Inferior parietal cortex (tissue), 1 donor: ENCODE results near the gene CASQ2.

ENCODE experiments used
- DNase-seq: peaks from one replicate; pipeline ENCODE4 v3.0.0-alpha.2; 2016; ENCODE audit errors: extremely low spot score

The CASQ2 gene

DNA sequence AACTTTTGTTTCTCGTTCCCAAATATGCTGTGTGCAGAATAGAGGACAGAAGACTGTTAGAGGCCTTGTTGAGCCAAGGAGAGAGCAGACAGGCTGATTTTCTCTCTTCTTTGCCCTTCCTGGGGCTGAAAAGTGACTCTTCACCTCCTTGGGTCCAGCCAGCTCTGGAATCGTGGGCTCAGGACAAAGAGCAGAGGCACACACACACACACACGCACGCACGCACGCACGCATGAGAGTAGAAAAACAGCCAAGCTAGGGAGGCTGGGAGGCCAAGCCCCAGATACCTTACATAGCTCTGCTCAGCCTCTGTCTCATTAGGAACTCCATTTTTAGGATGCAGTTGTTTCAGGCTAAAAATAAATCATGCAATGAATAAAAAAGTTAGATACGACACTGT, at the start of gene CASQ2:
TSS of gene CASQ2 (minus strand) at position 166 of the 400 bp plus-strand sequence. CDS start 173 bp downstream, outside the sequence.
- no peak for DNase-seq

DNA sequence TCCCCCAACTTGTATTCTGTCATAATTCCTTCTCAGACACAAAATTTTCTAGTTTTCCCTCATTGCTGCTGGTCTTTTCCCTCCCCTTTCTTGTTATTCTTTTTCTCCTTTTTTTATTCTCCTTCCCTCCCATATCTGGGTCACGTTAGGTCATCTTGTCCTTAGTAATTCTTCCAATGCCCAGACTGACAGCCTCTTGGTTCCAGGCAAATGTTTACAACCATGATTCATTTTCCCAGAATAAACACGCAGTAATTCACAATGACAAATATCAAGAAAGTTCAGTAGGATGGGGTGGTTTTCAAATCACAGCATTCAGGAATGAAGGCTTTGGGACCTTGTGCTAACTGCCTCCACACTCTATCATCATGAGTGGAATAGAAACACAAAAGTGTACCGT, 47.2 kb upstream of the CASQ2 start:
- no peak for DNase-seq

DNA sequence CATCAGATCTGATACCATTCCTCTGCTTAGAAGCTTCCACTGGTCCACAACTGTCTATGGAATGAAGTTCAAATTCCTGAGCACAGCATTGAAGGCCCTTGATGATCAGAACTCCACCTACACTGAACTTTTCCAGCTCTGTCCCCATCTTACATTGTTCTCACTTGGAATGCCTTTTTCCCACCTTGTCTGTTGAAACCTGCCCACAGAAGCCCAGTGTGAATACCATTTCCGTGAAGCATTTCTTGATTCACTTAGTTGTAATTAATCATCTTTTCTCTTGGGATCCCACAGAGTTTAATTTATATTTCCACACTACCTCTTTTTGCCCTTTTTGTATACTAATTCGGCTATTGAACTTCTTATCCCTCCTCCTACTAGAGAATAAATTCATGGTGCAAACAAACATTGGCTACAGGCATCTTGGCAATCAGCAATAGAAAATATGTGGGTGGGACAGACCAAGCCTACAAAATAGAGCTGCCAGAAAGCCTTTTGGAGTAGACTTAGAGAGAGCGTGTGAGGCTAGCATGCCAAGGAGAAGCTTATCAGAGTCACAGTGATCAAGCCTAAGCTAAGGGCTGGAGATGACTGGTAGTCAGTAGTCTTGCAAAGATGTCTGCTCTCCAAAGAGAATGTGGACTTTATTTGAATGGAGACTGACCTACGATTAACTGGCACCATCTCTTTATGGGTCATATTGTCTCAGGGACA, 46.3 kb upstream of the CASQ2 start:
- DNase-seq: no peak

DNA sequence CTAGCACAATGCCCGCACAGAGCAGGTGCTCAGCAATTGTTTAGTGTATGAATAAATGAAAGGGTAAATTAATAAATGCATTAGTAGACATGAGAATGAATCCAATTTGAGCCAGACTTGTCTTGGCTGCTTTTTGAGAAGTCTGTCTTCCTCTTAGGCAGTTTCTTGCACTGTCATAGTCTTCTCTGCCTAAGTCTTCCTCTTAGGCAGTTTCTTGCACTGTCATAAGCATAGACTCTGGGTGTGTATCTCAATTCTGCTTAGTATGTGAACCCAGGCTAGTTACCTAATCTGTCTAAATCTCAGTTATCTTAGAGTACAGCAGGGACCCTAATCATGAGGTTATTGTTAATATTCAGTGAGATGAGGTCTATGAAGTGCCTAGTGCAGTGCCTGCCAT, 45.2 kb upstream of the CASQ2 start:
- no peak for DNase-seq

DNA sequence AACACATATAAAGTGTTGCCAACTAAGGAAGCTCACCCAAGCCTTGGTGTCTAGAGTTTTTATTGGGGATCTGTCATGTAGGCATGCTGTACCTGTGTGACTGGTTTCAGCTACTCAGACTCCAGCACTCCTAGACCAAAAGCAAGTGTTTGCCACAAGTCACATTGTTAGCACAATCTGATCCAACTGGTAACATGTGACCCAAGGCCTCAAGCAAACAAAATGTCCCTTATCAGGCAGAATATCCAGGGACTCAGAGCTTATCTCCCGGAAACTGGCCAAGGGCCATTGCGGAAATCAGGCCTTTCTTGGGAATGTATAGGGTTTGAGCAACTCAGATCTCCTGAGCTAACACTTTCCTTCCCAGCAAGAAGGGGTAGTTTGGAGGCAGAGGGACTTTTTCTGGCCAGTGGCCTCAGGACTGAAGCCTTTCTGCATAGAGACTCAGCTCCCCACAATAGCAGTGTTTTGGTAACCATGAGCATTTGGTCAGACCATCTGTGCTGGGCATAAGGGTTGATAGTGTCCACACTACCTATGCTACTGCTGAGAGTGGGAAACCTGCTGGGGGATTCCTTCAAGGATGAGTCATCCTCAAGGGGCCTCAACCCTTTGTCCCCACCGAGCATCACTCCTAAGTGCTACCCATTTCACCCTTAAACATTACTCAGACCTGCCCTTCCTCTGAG, 42.8 kb upstream of the CASQ2 start:
- DNase-seq: no peak

DNA sequence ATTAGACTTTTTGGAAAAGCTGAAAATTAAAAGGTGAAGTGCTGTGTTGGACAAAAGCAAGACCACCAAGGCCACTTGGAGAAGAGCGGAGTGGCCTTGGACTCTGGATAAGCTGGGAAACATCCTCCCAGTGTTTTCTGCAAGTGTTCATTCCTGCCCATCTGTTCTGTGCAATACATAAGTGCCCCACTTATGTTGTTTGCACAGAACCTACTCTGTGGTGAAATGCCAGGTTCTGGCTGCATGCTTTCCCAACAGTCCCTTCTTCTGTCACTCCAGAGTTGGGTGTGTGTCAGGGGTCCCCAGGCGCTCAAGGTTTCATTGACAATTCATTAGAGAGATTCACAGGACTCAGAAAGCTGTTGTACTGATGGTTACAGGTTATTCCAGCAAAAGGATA, 42.1 kb upstream of the CASQ2 start:
- no peak for DNase-seq

DNA sequence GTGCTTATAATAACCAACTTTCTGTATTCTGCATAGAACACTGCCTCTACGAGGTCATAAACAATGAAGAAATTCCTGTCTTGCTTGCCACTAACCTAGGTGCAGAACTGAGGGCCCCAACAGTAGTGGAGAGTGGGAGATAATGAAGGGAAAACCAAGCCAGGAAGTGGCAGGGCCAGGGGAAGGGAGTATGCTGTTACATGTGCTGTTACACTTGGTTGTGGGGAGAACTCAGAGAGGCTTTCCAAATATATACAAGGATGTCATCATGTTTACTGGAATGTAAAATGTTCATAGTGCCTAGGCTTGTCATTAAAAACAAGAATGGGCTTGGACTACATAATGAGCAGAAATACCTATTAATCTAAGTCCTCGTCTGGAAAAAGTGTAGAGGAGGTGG, 41.3 kb upstream of the CASQ2 start:
- DNase-seq: no peak

DNA sequence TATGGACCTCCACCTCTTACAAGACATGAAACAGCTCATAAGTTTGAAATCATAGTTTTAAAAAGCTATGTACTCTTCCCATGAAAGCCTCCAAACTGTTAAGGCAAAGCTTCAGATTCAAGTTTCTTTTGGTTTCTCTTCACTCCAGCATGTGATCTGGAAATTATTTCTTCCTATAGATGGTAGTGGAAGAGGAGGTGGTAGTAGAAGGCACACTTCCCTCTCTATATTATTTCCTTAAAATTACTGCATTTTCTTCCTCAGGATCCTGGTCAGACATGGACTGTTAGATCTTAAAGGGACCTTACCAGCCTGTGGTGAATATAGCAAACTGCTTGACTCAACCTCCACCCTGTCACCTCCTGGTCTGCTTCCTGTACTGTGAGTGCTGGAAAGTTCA, 40.6 kb upstream of the CASQ2 start:
- no peak for DNase-seq

DNA sequence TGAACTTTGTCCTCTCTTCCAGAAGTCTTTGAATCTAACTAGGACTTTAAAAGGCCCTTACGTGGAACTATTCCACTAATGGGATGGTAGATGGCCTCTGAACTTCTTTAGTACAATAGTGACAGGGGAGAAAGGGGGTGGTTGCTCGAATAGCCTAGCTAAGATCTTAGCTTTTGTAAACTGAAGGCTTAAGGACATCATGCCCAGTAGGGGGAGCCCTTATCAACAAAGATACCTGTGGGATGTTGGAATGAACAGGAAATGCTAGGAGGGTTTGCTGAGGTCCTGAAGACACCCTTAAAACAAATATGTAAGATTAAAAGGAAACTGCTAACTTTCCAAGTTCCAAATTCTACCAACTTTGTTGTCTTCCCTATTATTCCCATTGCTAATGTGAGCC, 39.2 kb upstream of the CASQ2 start:
- peak; percentile 85 for DNase-seq

DNA sequence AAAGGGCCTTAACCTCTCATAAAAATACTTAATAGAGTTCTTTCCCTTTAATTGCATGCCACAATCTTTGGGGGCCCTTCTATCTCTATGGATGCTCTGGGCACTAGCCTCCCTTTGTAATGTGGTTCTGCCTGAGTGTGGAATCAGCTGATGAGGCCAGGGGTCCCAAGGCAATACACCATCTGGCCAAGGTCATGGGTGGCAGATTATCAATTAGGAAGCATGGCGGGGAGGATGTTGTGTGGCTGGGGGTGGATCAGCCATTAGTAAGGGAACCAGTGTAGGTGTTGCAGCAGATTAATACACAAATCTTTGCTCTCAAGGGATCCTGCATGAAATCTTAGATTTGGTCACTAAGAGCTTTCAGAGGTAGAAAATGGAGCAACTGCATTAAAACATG, 37.1 kb upstream of the CASQ2 start:
- DNase-seq: no peak

DNA sequence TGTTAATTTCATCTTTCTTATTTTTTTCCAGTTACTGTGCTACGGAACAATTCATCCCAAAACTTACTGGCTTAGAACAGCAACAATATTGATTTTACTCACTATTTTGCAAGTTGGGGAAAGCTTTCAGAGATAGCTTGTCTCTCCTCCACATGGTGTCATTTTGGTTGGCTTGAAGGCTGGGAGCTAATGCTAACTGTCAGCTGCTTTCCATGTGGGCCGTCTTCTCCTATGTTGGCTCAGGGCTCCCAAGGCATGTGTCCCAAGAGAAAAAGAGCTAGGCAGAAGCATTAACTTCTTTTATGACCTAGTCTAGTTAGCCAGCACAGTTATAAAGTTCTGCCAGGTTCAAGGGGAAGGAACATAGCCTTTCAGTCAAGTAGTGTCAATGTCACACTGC, 33.9 kb upstream of the CASQ2 start:
- no peak for DNase-seq

DNA sequence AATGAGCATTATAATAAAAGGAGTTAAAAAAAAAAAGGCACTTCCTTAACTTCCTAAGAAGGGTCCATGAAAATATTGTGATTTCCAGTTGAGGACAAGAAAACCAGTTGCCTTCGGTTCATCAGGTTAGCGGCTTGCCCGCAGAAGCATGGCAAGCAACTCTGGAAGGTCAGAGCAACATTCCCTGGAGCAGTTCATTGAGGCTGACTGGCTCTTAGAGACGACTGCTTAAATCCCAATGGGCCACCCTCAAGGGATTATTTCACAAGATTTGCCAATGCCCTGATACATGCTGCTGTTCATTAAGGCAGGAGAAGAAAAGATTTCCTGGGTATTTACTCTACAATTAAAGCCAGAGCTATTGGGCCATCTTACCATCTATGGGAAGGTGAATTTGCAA, 29.0 kb upstream of the CASQ2 start:
- no peak for DNase-seq

DNA sequence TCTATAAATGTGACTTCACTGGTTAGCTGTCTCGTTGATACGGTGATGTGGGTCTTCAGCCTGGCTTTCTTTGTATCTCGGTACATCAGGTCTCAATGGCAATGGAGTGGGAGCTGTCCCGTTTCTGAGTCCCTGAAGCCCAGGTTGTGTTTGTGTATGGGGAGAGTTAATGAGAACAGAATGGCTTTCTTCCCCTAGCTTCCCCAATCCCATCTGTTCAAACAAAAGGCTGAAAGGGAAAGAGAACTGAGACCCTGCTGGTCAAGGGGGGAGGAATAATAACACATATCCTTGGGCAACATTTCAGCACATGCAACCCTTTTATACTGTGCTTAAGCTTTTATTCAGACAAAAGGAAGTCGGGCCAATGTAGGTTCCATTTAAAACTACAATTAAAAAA, 28.4 kb upstream of the CASQ2 start:
- no peak for DNase-seq

DNA sequence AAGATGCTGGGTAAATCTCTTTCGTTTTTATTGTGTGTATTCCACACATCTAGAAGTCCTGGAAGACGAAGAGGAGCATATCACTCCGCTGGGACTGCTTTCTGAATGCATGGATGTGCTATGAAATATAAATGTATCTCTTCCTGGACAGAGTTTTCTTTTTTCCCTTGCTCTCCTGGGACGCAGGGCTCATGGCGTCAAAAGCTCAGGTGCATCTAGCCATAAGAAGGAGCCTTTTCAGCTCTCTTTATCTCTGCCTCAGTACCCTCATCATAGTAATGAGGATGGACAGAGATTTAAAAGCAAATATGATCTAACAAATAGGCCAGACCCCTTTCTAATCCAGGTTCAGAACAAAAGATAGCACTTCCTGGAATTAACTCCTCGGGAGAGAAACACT, 27.5 kb upstream of the CASQ2 start:
- no peak for DNase-seq

DNA sequence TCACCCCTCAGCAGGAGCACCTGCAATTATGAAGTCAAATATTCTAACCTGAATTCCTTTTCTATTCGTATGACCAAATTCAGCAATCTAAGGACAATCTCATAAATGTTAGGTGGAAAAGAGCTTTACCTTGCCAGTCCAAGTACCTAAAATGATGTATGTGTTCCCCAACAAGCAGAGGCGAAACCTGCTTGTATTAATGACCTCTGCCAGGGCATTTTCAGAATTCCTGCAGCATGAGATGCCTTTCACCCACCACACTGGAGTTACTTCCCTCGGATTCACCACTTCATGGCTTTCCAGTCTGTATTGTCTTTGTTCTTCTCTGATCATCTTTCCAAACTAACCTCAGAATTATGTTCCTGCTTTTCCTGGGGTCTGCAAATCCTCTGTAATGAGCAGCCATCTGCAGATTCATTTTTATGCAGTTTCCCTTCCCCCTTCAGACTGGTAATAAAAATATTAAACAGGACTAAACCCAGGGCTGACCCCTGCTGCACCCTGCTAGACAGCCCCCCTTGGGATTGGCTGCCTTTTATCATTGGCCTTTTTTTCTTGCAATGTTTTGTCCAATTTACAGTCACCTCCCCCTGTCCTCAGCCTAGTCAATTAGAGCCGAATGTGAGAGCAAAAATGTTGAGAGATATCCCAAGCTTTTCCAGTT, 26.6 kb upstream of the CASQ2 start:
- DNase-seq: no peak

DNA sequence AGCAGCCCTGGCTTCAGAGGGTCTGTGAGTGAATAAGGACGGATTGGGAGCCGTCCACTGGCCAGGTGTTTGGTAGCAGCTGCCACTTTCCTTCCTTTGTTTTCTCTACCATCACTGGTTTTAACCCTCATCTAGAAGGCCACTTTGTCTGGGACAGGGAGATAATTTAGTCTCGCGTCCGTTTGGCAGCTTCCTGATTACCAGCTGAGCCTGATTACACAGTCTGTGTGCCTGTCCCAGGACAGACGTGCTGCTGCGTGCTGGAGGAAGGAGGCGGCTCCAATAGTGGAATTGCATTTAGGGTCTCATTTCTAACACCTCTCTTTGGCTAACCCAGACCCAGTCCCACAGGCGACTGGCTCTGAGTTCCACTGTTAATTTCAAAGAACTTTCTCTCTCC, 24.6 kb upstream of the CASQ2 start:
- DNase-seq: no peak

DNA sequence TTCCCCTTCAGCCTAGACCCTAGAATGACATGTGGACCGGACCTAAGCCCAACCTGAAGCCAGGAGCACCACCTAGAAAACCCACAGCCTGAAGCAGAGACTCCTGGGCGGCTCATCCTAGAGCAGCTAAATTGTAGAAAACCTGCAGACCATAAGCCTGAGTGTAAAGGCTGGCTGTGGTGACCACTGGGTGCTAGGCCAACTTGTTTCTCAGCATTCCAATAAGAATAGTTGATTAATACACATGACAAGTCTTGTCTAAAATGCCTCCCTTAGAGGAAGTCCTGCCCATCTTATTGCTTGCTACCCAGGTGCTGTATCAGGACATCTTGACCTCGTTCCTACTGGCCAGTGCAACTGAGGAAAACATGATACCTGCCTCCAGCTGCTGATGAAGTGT, 23.3 kb upstream of the CASQ2 start:
- no peak for DNase-seq

DNA sequence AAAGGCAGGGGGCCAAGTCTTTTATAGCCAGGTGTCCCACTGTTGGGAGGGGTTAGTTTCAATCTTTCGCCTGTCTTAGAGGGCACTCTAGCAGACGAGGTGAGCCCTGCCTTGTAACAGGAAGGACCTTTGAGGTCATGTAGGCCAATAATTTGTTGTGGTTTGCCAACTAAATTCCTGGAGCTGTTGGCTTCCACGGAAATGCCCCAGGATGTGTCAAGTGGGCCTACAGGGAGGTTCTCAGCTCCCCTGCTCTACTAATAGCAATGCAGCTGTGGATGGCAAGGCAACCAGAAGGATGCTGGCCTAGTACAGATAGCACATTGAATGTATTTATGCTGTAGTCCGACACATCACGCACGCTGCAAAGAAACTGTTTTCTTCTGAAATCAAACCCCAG, 22.3 kb upstream of the CASQ2 start:
- no peak for DNase-seq

DNA sequence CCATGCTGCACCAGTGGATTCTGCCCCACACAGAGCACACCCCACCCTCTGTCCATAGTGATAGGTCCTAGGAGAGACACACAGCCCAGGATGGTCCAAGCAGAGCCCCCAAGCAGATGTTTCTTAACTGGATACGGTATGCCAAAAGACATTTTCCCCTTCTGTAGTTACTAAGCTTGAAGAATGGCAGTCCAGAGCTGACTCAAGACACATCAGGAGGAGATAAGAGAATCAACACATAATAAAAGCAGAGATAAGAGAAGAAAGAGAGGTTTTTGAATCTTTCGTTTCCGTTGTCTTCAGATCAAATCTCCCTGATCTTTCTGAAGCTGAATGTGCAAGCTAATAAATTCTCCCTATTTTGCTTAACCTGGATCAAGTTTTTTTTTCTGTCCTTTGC, 21.8 kb upstream of the CASQ2 start:
- no peak for DNase-seq

DNA sequence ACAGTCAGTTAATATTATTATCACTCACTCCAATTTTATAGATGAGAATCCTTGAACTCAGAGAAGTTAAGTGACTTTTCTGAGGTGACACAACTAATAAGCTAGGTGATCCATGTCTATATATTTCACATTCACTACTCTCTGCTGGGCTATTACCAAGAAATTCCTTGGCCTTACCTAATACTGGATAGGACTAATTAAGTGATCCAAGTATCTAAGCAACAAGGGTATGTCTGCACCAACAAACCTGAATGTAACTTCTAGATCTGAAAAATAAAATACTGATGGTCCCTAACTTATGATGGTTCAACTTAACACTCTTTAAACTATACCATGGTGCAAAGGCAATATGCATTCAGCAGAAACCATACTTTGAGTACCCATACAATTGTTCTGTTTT, 14.8 kb upstream of the CASQ2 start:
- no peak for DNase-seq

DNA sequence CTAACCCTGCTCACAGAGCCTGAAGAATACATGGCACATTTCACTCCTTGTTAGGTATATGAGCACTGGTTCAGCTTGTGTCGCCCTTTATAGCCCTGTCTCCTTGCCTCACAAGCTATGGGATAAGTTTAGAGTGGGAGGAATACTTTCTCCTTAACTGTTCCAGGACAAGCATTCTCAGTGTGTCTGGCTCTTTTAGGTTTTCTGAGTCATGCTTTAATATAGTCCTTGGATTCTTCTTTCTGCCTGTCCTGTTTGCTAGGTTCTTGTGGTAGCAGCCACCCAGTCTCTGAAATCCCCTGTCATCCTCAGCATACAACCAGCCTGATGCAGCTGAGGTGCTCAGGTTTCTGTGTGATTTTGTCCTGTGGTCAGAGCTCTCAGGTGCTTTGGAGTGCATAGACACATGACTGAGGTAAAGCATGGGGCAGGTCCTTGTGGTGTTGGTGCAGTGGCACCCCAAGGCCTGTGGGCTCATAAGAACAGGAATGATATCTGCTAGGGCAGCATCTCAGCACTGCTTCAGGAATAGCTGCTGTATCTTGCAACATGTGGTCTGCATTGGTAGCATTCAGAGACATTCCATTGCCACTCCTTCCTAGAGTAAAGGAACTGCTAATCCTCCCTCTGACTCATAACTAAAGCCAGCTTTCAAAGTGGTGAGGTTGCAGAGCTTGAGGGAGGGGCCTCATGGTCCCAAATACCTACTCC, 14.2 kb upstream of the CASQ2 start:
- DNase-seq: no peak

DNA sequence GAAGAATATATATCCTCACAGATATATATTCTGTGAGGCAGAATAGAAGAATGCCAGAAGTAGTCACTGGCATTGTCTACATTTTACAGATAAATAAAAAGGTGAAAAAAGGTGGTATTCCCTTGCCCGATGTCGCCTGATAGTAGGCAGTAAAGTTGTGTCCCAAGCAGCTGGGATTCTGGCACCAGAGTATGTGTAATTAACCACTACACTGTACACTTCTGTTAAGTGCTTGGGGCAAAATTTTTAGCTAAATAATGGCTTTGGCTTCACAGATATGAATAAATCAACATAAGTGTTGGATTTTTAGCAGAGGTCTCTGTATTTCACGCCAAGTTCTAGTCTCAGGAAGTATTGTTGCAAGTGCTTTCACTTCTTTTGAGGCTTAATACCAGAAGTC, 13.3 kb upstream of the CASQ2 start:
- no peak for DNase-seq

DNA sequence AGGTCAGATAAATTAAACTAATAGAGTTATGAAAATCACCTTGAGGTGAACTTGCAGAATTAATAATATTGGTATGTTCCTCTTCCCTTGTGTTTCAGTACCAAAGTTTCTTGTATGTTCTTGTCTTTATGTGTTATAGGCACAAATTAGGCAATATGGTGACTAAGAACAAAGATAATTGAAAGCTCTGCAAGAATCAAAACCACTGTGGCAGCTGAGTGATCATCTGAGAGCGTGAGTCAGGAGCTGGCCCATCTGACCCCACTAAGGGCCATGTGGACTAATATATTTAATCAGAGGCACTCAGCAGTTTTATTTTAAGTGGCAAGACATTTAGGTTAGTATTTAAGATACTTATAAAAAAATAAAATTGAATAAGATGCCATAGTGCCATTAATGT, 12.8 kb upstream of the CASQ2 start:
- no peak for DNase-seq
